ENCODE data around the gene OR5L1. TPM values are rescaled to one million over a fixed set of nuclear protein-coding genes. Genes with fewer than 3 reads are reported as not detected.

Gene OR5L1
- not detected for polyA plus RNA-seq (2013, experiment 1 of 2; ENCODE audit: insufficient read length)
- not detected for polyA plus RNA-seq (2013, experiment 2 of 2; ENCODE audit: insufficient read length)

DNA sequence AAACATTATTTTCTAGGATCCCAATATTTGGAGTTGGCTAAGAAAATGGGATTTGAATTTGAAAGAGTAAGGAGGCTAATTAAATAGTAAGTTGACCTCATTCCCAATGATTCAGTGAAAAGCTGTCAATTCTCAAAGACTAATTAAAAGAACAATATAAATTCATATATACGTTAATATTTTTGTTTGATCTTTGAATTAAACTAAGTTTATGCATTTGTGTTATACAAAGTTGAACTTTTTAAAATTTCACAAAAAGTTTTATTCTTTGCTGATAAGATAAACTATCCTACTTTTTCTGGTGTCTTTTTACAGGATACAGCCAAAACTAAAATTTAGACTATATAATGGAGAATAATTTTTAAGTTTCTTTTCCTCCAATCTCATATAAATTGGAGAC lies at the start of gene OR5L1:
OR5L1 (plus strand) TSS at position 301 of the 400 bp plus-strand sequence. CDS start 100 bp downstream, outside the sequence.
- DNase-seq: no peak

DNA sequence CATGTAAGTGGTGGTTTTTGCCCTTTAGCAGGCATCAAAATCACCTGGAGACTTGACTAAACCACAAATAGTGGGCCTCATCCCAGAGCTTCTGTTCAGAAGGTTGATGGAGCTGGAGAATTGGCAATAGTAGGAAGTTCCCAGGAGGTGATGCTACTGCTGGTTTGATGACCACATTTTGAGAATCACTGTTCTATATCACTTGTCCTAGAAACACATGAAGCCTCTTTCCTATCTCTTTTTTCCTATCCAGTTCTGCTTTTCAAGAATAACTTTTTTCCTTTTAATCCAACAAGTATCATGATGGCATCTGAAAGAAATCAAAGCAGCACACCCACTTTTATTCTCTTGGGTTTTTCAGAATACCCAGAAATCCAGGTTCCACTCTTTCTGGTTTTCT lies 38.0 kb upstream of the OR5L1 start, which contains the start of gene OR5D13:
OR5D13 (plus strand) TSS at position 301 of the 400 bp plus-strand sequence; CDS start at position 301, 0 bp downstream.
- DNase-seq: no peak

DNA sequence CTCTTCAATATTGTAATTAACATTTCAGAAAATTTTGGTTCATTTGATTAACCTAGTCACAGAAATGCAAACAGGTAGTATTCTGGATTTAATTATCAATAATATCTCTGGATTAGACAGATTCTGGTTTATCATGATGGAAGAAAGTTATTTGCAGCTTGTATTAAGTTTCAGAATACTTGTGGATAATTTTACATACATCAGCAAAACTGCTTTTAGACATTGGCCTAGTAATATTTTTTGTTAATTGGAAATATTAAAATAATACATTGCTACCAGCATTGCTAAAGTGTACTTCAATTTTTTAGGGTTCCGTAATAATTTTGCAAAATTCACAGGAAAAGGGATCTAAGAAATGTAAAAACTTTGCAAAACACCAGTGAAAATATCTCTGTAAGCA lies 19.6 kb upstream of the OR5L1 start:
- DNase-seq: no peak

DNA sequence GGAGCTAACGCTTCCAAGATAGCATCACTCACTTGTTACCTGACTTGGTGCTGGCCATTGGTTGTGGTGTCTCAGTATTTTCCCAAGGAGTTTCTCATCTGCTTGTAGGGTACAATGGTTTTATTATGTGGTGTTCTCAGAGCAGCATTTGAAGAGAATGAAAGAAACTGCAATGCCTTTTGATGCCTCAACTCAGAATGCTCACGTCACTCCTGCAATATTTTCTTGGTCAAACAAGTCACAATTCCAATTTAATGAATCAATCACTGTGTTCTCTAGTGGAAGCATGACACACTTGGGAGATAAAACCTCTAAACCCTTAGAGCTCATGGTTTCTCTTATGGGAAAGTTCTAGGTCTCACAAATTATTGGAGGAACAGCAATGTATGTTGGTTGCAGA lies 17.8 kb upstream of the OR5L1 start:
- no peak for DNase-seq

DNA sequence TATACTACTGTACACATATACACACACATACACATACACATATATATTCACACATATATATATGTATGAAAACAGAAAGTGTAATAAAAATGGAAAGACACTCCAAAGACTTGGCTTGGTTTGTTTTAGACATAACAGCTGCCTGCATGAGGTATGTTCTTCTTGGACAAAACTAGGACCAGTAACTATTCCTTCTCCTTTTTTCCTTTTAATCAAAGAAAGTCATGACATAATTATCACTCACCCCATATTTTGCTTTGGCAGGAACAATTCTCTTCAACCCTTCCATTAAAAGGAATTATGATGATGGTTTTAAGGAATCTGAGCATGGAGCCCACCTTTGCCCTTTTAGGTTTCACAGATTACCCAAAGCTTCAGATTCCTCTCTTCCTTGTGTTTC lies 15.9 kb upstream of the OR5L1 start, which contains the start of gene OR5D14:
OR5D14 (plus strand) TSS at position 301 of the 400 bp plus-strand sequence; CDS start at position 301, 0 bp downstream.
- no peak for DNase-seq

DNA sequence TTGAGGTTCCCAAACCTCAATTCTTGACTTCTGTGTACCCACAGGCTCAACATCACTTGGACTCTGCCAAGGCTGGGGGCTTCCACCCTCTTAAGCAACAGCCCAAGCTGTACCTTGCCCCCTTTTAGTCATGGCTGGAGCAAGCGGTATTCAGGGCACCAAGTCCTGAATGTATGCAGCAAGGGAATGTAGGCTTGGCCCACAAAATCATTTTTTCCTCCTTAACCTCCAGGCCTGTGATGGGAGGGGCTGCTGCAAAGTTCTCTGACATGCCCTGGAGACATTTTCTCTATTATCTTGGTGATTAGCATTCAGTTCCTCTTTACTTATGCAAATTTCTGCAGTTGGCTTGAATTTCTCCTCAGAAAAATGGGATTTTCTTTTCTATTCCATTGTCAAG lies 4.9 kb upstream of the OR5L1 start:
- no peak for DNase-seq

DNA sequence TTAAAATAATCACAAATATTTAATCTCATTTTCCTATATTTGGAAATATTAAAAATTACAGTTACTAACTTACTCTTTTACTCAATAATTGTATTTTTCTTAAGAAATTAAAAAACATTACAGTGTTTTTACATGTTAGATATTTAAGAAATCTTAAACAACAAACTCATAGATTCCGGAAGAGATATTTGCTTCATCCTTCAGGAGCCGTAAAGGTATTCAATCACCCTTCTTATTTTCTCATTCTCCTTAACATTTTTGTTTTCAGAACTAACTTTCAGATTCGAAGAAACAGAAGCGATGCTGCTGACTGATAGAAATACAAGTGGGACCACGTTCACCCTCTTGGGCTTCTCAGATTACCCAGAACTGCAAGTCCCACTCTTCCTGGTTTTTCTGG lies 8.2 kb downstream of the OR5L1 start, which contains the start of gene OR5D18:
OR5D18 (plus strand) TSS at position 301 of the 400 bp plus-strand sequence; CDS start at position 301, 0 bp downstream.
- no peak for DNase-seq

DNA sequence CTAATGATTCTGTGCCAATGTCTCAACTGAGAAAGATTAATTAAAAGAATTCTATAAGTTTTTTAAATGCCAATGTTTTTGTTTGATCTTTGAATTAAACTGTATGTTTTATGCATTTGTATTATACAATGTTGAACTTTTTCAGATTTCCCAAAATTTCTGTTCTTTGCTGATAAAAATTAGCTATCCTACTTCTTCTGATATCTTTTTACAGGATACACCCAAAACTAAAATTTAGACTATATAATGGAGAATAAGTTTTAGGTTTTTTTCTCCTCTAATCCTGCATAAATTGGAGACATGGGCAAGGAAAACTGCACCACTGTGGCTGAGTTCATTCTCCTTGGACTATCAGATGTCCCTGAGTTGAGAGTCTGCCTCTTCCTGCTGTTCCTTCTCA lies 15.8 kb downstream of the OR5L1 start, which contains the start of gene OR5L2:
OR5L2 (plus strand) TSS at position 301 of the 400 bp plus-strand sequence; CDS start at position 301, 0 bp downstream.
- no peak for DNase-seq

DNA sequence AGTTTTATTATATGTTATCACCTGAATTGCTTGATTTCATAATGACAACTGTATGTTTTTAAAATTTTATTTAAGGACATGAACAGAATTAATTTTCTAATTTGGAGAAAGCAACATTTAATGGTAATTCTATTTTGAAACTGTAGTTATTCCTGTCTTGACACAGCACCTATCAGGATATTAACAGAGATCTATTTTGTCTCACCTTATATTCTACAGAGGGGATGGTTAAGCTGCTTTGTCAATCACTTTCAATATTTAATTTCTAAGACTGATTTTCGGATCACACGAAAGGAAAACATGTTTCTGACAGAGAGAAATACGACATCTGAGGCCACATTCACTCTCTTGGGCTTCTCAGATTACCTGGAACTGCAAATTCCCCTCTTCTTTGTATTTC lies 27.3 kb downstream of the OR5L1 start, which contains the start of gene OR5D16:
OR5D16 (plus strand) TSS at position 301 of the 400 bp plus-strand sequence; CDS start at position 301, 0 bp downstream.
- DNase-seq: no peak

DNA sequence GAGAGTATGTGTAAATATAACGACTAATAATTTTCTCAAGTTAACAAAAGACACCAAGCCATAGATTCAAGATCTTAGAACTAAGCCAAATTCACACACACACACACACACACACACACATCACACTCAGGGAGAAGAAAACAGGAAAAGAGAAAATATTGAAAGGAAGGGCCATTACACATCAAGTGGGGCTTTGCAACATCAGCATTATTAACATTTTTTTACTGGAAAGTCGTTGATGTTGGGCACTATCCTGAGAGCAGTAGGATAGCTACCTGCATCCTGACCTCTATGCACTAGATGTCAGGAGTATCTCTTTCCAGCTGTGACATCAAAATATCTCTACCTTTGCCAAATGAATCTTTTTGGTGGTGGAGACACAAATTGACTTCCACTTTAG lies 36.3 kb downstream of the OR5L1 start:
- no peak for DNase-seq

DNA sequence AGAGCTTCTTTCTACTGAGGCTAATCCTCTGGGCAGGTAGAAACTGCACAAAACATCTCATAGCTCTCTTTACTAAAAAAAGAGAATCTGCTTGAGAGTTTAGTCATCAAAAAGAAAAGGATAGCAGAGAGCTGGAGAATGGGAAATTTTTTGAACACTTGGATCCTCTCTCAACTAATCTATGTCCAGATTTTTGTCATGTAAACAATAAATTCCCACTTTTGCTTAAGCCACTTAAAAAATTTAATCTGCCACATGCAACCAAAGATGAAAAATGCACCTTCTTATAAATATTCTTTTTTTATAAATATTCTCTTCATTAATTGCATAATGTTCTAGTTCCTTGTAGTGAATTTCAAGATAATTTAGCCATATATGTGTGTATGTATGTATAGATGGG lies 37.9 kb downstream of the OR5L1 start:
- DNase-seq: no peak

DNA sequence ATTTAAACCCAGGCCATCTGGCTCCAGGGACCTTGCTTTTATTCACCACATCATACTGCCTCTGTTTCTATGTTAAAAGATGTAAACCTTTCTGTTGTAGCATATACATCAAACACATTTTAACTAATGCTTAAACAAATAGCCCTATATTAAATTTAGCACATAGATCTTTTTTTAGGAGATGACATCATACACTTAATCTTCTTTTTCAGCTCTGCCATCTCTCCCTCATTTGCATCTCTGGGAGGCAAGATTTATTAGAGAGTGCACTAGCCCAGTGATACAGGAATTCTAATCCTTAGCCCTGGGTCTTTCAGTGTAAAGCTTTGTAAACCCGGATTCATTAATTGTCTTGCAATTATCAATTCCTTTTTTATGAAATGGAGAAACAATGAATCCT lies 41.0 kb downstream of the OR5L1 start:
- no peak for DNase-seq

DNA sequence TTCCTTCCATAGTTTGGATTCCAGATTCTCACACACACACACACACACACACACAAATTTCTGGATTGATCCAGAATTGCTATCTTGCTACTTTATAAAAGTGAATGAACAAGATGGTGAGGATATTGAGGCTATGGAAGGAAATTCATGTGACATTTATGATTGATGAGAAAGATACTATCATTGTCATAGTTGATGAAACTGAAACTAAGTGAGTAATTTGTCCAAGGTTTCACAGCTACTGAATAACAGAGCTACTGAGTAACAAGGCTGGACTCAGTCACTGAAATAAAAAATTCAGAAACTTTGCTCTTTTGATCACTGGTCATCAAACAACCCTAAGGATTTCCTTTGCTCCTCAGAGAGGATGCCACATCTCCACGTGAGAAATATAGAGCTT lies 43.5 kb downstream of the OR5L1 start:
- DNase-seq: no peak
